GM21737 (cell line): Measurements from ENCODE around the gene SPDYE1.

ENCODE experiments used
- ATAC-seq: cut with Tn5 transposase; IDR thresholded peaks from one replicate; pipeline ENCODE4 v1.9.1; 2021; ENCODE audit warnings: mild to moderate bottlenecking, moderate library complexity; ENCODE audit not compliant: unreplicated experiment

The SPDYE1 gene

GRCh38 chr7:44042221-44042620, 44.5 kb downstream of the SPDYE1 start:
- ATAC-seq = no peak

DNA sequence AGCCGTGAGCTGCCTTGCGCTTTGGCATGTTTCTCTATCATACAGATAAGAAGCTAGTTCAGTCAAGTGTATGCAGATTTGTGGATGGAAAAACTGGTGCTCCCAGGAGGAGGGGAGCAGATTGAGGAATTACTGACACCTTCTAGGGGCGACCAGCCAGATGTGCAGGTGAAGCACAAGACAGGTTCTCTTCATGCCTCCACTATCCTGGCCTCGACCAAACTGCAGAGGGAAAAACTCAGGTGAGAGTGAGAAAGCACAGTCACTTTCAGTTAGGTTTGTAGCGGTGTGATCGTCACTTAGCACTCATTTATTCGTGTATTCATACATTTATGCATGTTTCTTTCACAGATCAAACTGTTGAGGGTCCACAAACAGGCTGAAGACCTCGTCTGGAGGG, 46.2 kb downstream of the SPDYE1 start:
- no peak for ATAC-seq

- ATAC-seq = peak; percentile 71
These were observed 46.9 kb downstream of the SPDYE1 start, which contains the start of gene DBNL for GRCh38 chr7:44044315-44045225. Gene DBNL, plus strand, starts transcription at chr7:44044702. Its CDS starts 36 bp downstream, at chr7:44044738.

- no peak for ATAC-seq
These were observed 47.7 kb downstream of the SPDYE1 start for GRCh38 chr7:44045226-44046014.

- peak; percentile 55 for ATAC-seq
These were observed 48.8 kb downstream of the SPDYE1 start for GRCh38 chr7:44046321-44047061.

GRCh38 chr7:44048031-44048795, 50.5 kb downstream of the SPDYE1 start:
- no peak for ATAC-seq

GRCh38 chr7:44050121-44050914, 52.6 kb downstream of the SPDYE1 start:
- ATAC-seq = no peak

GRCh38 chr7:44050915-44051560, 53.3 kb downstream of the SPDYE1 start:
- no peak for ATAC-seq

- no peak for ATAC-seq
These were observed 54.0 kb downstream of the SPDYE1 start for GRCh38 chr7:44051611-44052220.

DNA sequence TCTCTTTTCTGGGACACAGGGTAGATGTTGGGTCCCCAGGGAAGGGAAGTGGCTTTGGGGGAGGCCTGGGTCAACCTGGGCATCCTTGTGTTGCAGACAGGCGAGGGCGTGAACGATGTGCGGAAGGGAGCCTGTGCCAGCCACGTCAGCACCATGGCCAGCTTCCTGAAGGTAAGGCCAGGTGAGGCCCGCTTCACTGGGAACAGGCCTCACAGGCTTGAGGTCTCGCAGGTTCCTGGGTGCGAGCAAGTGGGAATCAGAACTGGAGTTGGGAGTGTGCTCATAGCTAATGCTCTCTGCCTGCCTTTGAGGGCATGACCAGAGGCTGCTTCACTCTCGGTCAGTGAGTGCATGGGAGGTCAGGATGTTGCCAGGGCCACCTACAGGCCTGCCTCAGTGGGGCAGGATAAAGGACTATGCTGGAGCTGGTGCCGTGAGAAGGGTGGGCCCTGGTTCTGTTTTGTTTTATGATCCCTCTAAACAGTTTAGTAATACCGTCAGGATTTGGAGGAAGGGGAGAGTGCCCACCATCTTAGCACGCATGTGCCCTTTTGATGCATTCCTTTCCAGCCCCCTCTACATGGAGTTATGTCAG, 55.2 kb downstream of the SPDYE1 start:
- no peak for ATAC-seq

DNA sequence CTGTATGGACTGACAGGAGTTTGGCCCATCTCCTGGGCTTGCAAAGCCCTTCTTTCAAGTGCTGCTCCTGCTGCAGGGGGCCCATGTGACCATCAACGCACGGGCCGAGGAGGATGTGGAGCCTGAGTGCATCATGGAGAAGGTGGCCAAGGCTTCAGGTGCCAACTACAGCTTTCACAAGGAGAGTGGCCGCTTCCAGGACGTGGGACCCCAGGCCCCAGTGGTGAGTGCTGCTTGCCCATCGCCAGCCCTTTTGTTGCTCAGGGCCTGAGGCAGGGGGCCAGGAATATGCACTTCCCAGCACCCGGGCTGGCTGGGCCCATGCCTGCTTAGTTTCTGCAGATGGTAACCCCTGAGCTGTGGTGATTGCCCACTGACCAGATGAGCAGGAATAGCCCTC, 59.0 kb downstream of the SPDYE1 start:
- ATAC-seq = no peak

GRCh38 chr7:44057181-44057848, 59.6 kb downstream of the SPDYE1 start:
- no peak for ATAC-seq

- no peak for ATAC-seq
These were observed 60.4 kb downstream of the SPDYE1 start for GRCh38 chr7:44057849-44058758.

DNA sequence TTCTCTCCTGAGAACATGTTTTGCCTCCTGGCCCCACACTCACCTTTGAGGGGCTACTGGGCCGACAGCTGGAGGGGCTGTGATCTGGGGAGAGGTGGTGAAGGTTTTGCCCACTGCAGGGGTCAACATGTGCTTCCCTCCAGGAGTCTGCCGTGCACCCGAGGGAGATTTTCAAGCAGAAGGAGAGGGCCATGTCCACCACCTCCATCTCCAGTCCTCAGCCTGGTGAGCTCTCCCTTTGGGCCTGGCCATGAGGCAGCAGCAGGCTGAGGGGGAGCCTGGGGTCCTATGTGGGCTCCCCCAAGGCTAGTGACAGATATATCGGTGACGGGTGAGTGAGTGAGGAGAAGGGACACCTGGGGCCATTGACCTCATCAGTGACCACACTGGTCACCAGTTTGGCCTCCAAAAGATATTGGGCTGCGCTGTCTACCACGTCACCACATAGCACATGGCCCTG, 61.1 kb downstream of the SPDYE1 start:
- no peak for ATAC-seq

DNA sequence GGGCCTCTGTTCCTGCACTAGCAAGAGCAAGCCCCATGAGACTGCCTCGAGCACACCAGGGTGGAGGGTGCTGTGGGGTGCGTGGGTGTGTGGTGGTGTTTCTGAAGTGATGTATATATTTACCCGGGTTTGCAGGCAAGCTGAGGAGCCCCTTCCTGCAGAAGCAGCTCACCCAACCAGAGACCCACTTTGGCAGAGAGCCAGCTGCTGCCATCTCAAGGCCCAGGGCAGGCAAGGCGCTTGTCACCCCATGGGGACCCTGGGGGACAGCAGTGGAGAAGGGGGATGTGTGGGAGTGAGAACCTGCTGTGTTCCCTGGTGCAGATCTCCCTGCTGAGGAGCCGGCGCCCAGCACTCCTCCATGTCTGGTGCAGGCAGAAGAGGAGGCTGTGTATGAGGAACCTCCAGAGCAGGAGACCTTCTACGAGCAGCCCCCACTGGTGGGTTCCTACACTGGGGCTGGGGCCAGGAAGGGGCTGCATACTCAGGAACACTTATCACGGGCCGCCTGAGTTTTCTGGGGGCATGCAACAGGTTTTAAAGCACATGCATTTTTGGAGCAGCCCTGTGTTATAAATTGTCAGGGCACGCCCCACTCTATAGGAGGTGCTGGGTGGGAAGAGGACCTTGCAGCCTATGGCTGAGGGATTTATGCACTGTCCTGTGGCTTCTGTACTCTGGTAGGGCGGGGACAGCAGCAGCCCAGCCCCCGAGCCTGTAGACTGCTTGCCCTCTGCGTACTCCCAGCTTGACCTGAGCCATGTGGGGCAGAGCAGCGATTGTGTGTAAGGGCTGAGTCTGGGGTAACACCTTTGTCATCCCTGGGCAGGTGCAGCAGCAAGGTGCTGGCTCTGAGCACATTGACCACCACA, 61.8 kb downstream of the SPDYE1 start:
- no peak for ATAC-seq
